SHP77 treated with DMSO at 0.1 percent for 48 hours (cell line): ENCODE results near the gene PSMD13.
"Not testable (repeated sequence)": the region's sequence is repeated elsewhere in the genome, so short reads cannot be mapped to it uniquely, and the experiment has no call there.

ENCODE experiments used
- DNase-seq: peaks from one replicate; lab custom pipeline; 2025; lab: John Stamatoyannopoulos, UW

PSMD13 gene

DNA sequence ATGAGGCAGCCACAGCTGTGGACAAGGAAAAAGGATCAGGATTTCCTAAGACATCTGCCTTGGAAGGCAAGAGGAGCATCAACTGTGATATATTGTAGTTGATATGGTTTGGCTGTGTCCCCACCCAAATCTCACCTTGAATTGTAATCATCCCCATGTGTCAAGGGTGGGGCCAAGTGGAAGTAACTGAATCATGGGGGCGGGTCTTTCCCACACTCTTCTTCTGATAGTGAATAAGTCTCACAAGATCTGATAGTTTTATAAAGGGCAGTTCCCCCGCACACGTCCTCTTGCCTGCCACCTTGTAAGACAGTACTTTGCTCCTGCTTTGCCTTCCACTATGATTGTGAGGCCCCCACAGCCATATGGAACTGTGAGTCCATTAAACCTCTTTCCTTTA lies 19.1 kb upstream of the PSMD13 start:
- DNase-seq = no peak

- no peak for DNase-seq
Measured at GRCh38 chr11:218815-219593, 17.8 kb upstream of the PSMD13 start.

- not testable (repeated sequence) for DNase-seq
Measured at GRCh38 chr11:220641-221215, 16.0 kb upstream of the PSMD13 start.

GRCh38 chr11:221539-221938 lies 15.2 kb upstream of the PSMD13 start:
- no peak for DNase-seq

GRCh38 chr11:221998-222789 lies 14.6 kb upstream of the PSMD13 start:
- no peak for DNase-seq

DNA sequence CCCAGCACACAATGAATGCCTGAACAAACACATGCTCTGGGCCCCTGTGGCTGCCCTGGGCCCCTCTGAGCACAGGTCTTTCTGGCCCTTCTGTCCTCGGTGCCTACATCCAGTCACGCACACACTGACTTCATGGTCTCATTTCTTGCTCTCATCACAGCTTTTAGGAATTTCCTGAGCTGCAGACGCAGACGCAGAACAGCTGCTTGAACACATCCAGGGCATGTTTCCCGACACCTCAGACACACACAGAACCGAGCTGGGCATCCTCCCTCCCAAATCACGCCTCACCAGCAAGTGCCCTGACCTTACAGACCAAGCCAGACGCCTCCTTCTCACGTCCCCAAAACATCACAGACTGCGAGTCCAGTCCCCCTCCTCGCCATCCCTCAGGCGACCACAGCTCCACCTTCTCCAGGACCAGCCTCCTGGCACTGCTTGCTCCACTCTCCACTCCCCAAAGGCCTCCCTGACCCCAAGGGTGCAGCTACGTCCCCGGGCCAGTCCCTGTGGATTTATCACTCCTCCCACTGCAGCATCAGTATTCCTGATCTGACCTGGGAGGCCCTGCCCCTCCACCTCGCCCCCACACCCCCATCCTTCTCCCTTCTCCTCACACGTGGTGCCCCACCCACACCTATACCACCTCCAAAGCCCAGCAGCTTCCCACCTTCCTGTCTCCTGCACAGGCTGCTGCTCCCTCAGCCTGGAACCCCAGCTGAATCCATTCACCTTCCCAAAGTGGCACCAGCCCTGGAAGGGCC lies 13.6 kb upstream of the PSMD13 start:
- DNase-seq = no peak

GRCh38 chr11:223884-224283 lies 12.9 kb upstream of the PSMD13 start:
- DNase-seq = no peak

- DNase-seq = no peak
Measured at GRCh38 chr11:224424-224823, 12.4 kb upstream of the PSMD13 start.

DNA sequence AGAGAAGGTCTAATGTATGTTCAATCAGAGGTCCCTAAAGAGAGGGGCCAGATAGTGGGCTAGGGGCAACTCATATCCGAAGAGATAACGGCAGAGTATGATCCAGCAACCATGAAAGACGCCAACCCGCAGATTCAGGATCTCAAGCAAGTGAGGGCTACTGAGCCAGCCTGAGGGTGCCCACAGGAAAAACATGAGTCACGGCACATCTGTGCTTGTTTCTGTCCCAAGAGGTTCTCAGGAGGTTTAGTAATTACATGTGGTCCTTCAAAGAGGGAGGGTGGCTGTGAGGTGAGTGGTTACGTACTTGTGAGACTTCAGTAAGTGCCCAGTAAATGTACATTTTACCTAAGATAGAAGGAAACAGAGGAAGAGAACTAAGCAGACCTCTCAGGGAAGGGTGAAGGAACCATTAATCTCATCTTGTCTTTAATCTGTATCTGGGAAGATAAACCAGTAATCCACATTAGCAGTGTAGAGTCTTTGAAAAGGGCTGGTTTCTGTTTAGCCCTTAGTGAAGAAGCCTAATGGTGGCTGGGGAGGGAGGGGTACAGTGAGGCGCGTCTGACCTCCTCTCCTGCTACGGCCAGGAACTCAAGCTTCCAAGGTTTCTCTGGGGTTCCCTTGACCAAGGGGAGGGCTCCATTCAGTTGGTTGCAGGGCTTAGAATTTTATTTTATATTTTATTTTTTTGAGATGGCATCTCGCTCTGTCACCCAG lies 10.9 kb upstream of the PSMD13 start:
- no peak for DNase-seq

DNA sequence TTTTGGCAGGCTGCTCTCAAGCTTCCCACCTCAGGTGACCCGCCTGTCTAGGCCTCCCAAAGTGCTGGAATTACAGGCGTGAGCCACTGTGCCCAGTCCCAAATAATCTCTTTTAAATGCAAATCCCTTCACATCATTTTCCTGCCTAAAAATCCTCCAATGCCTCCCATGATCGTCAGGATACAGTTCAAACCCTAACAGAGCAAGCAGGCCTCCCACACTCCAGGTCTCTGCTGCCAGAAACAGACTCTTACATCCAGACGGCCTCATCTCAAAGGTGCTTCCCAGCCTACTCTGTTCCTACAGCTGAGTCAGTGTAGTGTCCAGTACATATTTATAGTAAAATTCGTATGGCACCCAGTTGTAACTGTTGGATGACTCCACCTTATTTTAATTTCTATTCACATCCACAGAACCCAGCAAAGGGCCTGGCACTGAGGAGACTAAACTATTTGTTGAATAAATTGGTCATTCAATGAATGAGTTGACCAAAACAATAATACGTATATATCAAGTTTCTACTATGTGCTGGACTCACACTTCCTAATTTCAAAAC lies 8.9 kb upstream of the PSMD13 start:
- DNase-seq = no peak

- DNase-seq = no peak
Measured at GRCh38 chr11:230431-230830, 6.3 kb upstream of the PSMD13 start.

DNA sequence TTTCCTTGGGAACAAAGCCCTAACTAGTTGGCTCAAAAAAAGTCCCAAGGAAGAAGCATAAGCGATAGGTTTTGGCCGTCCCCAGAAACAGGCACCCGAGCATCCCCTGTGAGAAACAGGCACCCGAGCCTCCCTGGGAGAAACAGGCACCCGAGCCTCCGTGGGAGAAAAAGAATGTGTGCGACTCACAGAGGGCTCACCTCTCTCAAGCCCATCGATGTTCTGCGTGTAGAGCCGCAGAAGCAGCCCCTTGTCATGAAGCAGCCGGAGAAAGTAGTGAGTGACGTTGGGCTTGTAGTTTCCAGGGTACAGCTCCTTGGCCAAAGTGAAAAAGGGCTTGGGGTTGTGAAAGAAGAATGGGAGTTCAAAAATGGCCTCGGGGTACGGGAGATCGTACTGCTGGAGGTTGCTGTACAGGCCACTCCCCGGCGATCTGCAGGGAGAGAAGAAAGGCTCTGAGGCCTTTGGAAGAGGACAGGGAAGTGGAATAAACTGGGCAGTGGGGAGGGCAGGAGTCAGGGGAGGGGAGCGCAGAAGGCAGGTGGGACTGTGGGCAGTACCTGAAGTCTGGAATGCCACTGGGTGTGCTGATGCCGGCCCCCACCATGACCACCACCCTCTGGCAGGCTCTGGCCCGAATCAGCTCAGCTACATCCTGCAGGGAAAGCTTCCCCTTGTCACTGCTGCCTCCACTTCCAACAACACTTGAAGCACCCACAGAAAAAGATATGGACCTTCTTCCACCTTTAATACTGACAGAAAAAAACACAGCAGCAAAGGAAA lies 3.8 kb upstream of the PSMD13 start:
- DNase-seq = no peak

GRCh38 chr11:235180-235579 lies 1.6 kb upstream of the PSMD13 start:
- DNase-seq = no peak

DNA sequence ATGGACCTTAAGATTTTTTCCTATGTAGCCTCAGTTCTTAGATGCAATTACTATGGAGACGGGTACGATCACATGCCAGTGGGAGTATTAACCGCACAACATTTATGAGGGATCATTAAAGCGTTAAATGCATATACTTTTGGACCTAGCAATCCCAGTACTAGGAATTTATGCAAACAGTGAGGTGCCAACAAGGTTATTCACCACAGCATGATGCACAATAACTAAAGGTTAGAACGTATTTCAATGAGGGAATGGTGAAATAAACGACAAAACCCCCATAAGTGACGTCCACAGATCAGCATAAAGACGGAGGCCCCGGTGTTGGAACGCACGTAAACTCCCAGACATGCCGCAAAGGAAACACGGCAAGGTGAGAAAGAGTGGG lies 1.2 kb upstream of the PSMD13 start:
- no peak for DNase-seq

DNA sequence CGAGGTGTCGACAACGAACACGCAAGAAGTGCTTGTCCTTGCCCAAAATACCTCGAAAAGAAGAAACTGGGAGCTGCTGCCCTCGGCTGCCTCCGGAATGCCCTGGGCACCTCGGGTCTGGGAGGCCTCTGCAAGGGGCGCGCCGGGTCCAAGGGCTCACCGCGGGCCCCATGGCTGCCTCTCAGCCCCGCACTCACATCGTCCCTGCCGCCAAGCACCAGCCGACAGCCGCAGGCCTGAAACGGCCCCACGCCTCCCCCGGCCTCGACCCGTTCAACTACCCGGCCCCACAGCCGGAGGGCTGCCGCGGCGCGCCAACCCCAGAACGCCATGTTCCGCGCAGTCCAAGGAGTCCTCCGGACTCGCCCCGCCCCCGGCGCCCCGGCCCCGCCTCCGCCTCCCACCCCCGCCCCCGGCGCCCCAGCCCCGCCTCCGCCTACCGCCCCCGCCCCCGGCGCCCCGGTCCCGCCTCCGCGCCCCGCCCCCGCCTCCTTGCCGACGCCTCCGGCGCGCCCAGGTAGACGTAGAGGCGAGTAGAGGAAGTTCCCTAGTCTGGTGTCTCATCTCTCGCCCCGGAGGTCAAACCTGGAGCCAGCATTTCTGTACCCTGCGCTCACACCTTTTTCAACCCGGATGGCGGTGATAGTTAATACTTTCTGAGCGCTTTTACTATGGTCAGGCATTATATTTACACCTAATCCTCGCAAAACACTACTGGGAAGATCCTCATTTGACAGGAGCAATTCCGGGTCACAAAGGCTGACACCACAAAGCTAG lies 591 bp upstream of the PSMD13 start, which contains the start of gene SIRT3:
Gene SIRT3 (minus strand): TSS at position 346 of the 777 bp plus-strand sequence. CDS start 14 bp downstream, at position 332.
- peak; percentile 5 for DNase-seq

DNA sequence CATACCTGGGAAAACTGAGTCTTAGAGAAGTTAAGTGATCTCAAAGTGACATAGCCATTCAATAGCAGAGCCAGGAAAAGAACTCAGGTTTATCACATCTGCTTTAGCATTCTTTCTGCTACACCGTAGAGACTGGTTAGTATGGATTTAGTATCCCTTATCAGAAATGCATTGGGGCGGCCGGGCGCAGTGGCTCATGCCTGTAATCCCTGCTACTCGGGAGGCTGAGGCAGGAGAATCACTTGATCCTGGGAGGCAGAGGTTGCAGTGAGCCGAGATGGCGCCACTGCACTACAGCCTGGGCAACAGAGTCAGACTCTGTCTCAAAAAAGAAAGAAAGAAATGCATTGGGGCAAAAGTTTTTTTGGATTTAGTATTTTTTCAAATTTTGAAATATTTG lies 1.6 kb downstream of the PSMD13 start:
- DNase-seq = not testable (repeated sequence)

- no peak for DNase-seq
Measured at GRCh38 chr11:240315-240714, 3.5 kb downstream of the PSMD13 start.

DNA sequence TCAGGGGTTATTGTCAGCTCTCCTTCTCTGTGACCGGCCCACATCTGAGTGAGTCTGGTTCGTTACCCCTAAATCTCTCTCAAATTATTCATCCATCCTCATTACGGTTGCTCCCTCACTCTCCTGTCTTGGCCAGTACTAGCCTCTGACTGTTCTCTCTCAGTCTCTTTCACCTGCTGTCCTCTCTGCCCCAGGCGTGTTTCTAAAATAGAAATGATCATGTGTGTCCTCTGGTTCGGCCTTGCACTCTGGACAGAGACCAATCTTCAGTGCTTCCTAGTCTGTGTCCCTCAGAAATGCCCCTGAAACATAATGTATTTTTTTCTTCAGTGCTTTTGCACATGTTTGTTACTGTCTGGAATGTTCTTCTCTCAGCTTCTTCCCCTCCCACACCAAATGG lies 4.9 kb downstream of the PSMD13 start:
- DNase-seq = no peak

DNA sequence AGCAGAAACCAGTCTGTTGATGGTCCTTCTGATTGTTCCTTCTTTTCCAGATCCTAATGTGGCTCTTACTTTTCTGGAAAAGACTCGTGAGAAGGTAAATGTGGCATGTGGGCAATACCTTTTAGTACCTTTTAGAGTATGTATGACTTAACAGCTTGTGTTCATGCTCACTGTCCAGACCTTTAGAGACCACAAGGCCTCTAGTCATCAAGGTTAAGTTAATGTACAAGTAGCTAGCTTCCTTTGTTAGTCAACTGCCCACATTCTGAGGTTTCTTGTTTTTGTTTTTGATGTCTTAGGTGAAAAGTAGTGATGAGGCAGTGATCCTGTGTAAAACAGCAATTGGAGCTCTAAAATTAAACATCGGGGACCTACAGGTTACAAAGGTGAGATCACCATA lies 7.6 kb downstream of the PSMD13 start:
- DNase-seq = no peak

GRCh38 chr11:249062-249461 lies 12.3 kb downstream of the PSMD13 start:
- no peak for DNase-seq
